Measurements from ENCODE around the gene VEGFA.

- TF ChIP-seq CTCF (IDR thresholded peaks at IDR 0.05) = no peak
- no peak for TF ChIP-seq POLR2A (IDR thresholded peaks at IDR 0.05)
Observed at GRCh38 chr6:43797919-43798318, 27.9 kb downstream of the VEGFA start.

All from esophagus squamous epithelium (tissue), 4 donors.